ENCODE data around the gene ELF1.

DNA sequence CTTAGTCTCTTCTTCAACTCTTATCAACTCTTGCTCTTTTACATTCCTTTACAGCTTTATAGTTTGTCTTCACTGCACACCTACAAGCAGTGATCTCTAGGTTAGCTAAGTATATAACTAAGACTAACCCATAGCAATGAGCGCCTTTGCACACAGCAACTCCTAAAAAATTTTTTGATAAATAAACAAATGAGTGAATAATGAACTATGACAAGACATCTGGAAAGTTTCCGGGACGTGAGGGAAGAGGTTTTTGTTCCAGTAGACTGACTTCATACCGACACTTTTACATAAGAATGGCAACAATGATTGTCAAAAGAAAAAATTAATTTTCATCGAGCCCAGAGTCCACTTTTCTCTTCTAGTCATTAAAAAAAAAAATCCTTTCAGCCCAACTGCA, 98.3 kb downstream of the ELF1 start:
- TF ChIP-seq, protein P1, sequence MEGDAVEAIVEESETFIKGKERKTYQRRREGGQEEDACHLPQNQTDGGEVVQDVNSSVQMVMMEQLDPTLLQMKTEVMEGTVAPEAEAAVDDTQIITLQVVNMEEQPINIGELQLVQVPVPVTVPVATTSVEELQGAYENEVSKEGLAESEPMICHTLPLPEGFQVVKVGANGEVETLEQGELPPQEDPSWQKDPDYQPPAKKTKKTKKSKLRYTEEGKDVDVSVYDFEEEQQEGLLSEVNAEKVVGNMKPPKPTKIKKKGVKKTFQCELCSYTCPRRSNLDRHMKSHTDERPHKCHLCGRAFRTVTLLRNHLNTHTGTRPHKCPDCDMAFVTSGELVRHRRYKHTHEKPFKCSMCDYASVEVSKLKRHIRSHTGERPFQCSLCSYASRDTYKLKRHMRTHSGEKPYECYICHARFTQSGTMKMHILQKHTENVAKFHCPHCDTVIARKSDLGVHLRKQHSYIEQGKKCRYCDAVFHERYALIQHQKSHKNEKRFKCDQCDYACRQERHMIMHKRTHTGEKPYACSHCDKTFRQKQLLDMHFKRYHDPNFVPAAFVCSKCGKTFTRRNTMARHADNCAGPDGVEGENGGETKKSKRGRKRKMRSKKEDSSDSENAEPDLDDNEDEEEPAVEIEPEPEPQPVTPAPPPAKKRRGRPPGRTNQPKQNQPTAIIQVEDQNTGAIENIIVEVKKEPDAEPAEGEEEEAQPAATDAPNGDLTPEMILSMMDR (IDR thresholded peaks at IDR 0.05): no peak
- TF ChIP-seq POLR2A (IDR thresholded peaks at IDR 0.05): no peak
